ENCODE measurements around the gene AATF. TPM values are rescaled to one million over a fixed set of nuclear protein-coding genes. Genes with fewer than 3 reads are reported as not detected.

AATF gene
- total RNA-seq, 1 experiment from 2014 or later, result 85.2 TPM

- Mint-ChIP-seq H3K4me1 (ENCODE audit: insufficient read depth, unreplicated experiment) (peaks cover 12% of the 10 kb centered on the region), H3K9me3 (ENCODE audit: unreplicated experiment) (no peaks in the 10 kb centered on the region), H3K27ac (ENCODE audit: low read depth, unreplicated experiment) (no peak overlapping the region), H3K36me3 (ENCODE audit: insufficient read depth, unreplicated experiment) (no peaks in the 10 kb centered on the region), H3K4me3 (ENCODE audit: unreplicated experiment) (no peak overlapping the region), H3K27me3 (ENCODE audit: insufficient read depth, unreplicated experiment) (peaks cover 11% of the 10 kb centered on the region)
- no peak for DNase-seq (ENCODE audit: unreplicated experiment)
- no TSS peak for BruUV-seq (replicated peaks)
- ChIA-PET CTCF (no interaction called here), POLR2A (interaction anchor here (0.6 to 0.7 kb wide), 3 partner anchors 16 to 1063 kb away, joined by 3 read pairs; no protein-coding TSS in a partner anchor)
- no peak for TF ChIP-seq CTCF (IDR thresholded peaks at IDR 0.05; ENCODE audit: unreplicated experiment)
- intact Hi-C loops (cut with micrococcal nuclease), result no loop called here
These were observed 18.7 kb upstream of the AATF start for GRCh38 chr17:36929851-36930582.

- intact Hi-C loops (cut with micrococcal nuclease), result no loop called here
- DNase-seq (ENCODE audit: unreplicated experiment), result no peak
- CTCF ChIA-PET, result no interaction called here
- no peak overlapping the region for H3K4me3 Mint-ChIP-seq (ENCODE audit: unreplicated experiment)
- H3K27ac Mint-ChIP-seq (ENCODE audit: low read depth, unreplicated experiment), result no peak overlapping the region
- BruUV-seq (replicated peaks), result no TSS peak
- no peaks in the 10 kb centered on the region for H3K9me3 Mint-ChIP-seq (ENCODE audit: unreplicated experiment)
- POLR2A ChIA-PET, result interaction anchor here (0.6 to 0.7 kb wide), 2 partner anchors 23 to 1063 kb away, joined by 3 read pairs; no protein-coding TSS in a partner anchor
- peaks cover 11% of the 10 kb centered on the region for H3K27me3 Mint-ChIP-seq (ENCODE audit: insufficient read depth, unreplicated experiment)
- H3K4me1 Mint-ChIP-seq (ENCODE audit: insufficient read depth, unreplicated experiment), result peaks cover 12% of the 10 kb centered on the region
- TF ChIP-seq CTCF (IDR thresholded peaks at IDR 0.05; ENCODE audit: unreplicated experiment), result no peak
- H3K36me3 Mint-ChIP-seq (ENCODE audit: insufficient read depth, unreplicated experiment), result no peaks in the 10 kb centered on the region
These were observed 18.2 kb upstream of the AATF start for GRCh38 chr17:36930583-36930900.

- DNase-seq (ENCODE audit: unreplicated experiment), result no peak
- Mint-ChIP-seq H3K27me3 (ENCODE audit: insufficient read depth, unreplicated experiment) (peaks cover 11% of the 10 kb centered on the region), H3K9me3 (ENCODE audit: unreplicated experiment) (no peaks in the 10 kb centered on the region), H3K27ac (ENCODE audit: low read depth, unreplicated experiment) (no peak overlapping the region), H3K4me3 (ENCODE audit: unreplicated experiment) (no peak overlapping the region), H3K4me1 (ENCODE audit: insufficient read depth, unreplicated experiment) (peaks cover 18% of the 10 kb centered on the region), H3K36me3 (ENCODE audit: insufficient read depth, unreplicated experiment) (no peaks in the 10 kb centered on the region)
- no peak for TF ChIP-seq CTCF (IDR thresholded peaks at IDR 0.05; ENCODE audit: unreplicated experiment)
- ChIA-PET POLR2A (no interaction called here), CTCF (no interaction called here)
- BruUV-seq (replicated peaks), result no TSS peak
- intact Hi-C loops (cut with micrococcal nuclease), result no loop called here
These were observed 17.6 kb upstream of the AATF start for GRCh38 chr17:36931096-36931696.

- Mint-ChIP-seq H3K4me3 (ENCODE audit: unreplicated experiment) (peak overlapping the region; percentile 14), H3K36me3 (ENCODE audit: insufficient read depth, unreplicated experiment) (no peaks in the 10 kb centered on the region), H3K27me3 (ENCODE audit: insufficient read depth, unreplicated experiment) (peaks cover 11% of the 10 kb centered on the region), H3K27ac (ENCODE audit: low read depth, unreplicated experiment) (no peak overlapping the region), H3K4me1 (ENCODE audit: insufficient read depth, unreplicated experiment) (peaks cover 18% of the 10 kb centered on the region), H3K9me3 (ENCODE audit: unreplicated experiment) (no peaks in the 10 kb centered on the region)
- ChIA-PET CTCF (no interaction called here), POLR2A (no interaction called here)
- TF ChIP-seq CTCF (IDR thresholded peaks at IDR 0.05; ENCODE audit: unreplicated experiment), result no peak
- intact Hi-C loops (cut with micrococcal nuclease), result no loop called here
- BruUV-seq (replicated peaks), result no TSS peak
- DNase-seq (ENCODE audit: unreplicated experiment), result peak; percentile 12
These were observed 16.9 kb upstream of the AATF start for GRCh38 chr17:36931697-36932382.
